Transverse colon (tissue), 4 donors: ENCODE results near the gene MRGPRD. TPM values are rescaled to one million over a fixed set of nuclear protein-coding genes. Genes with fewer than 3 reads are reported as not detected.
A peak's percentile ranks its signal among the peaks of the same experiment; 100 is the strongest.

Experiments
- DNase-seq: peaks from one replicate; pipeline ENCODE4 v3.0.0-alpha.2; 2019
- H3K27ac ChIP-seq, 4 donors: fragments of 200-600 bp; sonication (generic); 2 replicates each; pipeline ENCODE4 v1.5.1; 2016 to 2018; ENCODE audit warnings: inconsistent platforms in 4 of 4
- H3K27me3 ChIP-seq: fragments of 200-600 bp; sonication (generic); 2 replicates; pipeline ENCODE4 v1.5.1; 2017; ENCODE audit warnings: inconsistent platforms
- H3K36me3 ChIP-seq, 4 donors: fragments of 200-600 bp; sonication (generic); 2 replicates each; pipeline ENCODE4 v1.5.1; 2017 to 2019; ENCODE audit warnings: inconsistent platforms in 4 of 4
- H3K4me1 ChIP-seq, 4 donors: fragments of 200-600 bp; sonication (generic); 2 replicates each; pipeline ENCODE4 v1.5.1; 2017 to 2020; ENCODE audit warnings: inconsistent platforms in 4 of 4
- H3K4me3 ChIP-seq, 4 donors: fragments of 200-600 bp; sonication (generic); 1 replicate in 1 of 4; 2 replicates in 3 of 4; pipeline versions ENCODE4 v1.5.1 to v1.6.1; 2017 to 2019; ENCODE audit warnings: inconsistent platforms in 4 of 4
- H3K9me3 ChIP-seq, 2 donors: fragments of 200-600 bp; sonication (generic); 2 replicates each; pipeline ENCODE4 v1.5.1; 2017 to 2019; ENCODE audit warnings: inconsistent platforms in 2 of 2
- CTCF ChIP-seq, 5 experiments: fragments of 200-600 bp in 3 of 5; fragments of 450-650 bp in 2 of 5; sonication (generic) in 3 of 5; IDR thresholded peaks; 1 replicate in 2 of 5; 2 replicates in 3 of 5; pipeline ENCODE4 v1.5.1; 2016 to 2017; ENCODE audit warnings: antibody characterized with exemption in 5 of 5, inconsistent platforms in 3 of 5, mild to moderate bottlenecking in 2 of 5, moderate library complexity in 1 of 5
- EP300 ChIP-seq: sonication (generic); formaldehyde crosslinking; IDR thresholded peaks from one replicate; pipeline ENCODE4 v1.6.1; 2017; ENCODE audit warnings: antibody characterized with exemption, low read depth
- POLR2A ChIP-seq: fragments of 450-650 bp; IDR thresholded peaks from one replicate; pipeline ENCODE4 v1.6.1; 2016; ENCODE audit warnings: antibody characterized with exemption, mild to moderate bottlenecking, moderate library complexity
- POLR2AphosphoS5 ChIP-seq, 3 donors: sonication (generic); formaldehyde crosslinking; IDR thresholded peaks; one replicate each; pipeline ENCODE4 v1.6.1; 2016; ENCODE audit warnings: antibody characterized with exemption in 3 of 3
- WGBS, 2 donors: methylation state at CpG; one replicate each; pipeline ENCODE4 v1.1.5; 2018; ENCODE audit warnings: low coverage in 1 of 2; 5-methylcytosine and 5-hydroxymethylcytosine counted together
- in situ Hi-C, 4 donors: fragments of 200-750 bp; cut with MboI; loops; one replicate each; pipeline versions ENCODE4 v1.15.0 to v1.15.1; 2017; ENCODE audit warnings: low sequenced_read_pairs in 3 of 4, low pct_ligation_motif_present in 1 of 4, low pct_unique_long_range_greater_than_20kb in 1 of 4
- intact Hi-C: fragments of 100-400 bp; cut with DNase I; formaldehyde crosslinking; loops from one replicate; pipeline ENCODE4 v1.15.1; 2023; ENCODE audit warnings: low total_unique reads
- total RNA-seq, 4 donors: library from RNA; depleted of rRNA; stranded (reverse); fragments of >200 nt; gene quantifications; one replicate each; pipeline ENCODE4 v1.1.0, GENCODE V29; 2016

The MRGPRD gene
- total RNA-seq, 4 donors from 2014 or later = not detected

GRCh38 chr11:68955607-68955958 is 25.2 kb downstream of the MRGPRD start:
- Histone ChIP-seq H3K4me1 (peaks cover 6 to 17% (median 15%) of the 10 kb centered on the region in 4 donors), H3K36me3 (no peaks in the 10 kb centered on the region), H3K4me3 (no peak overlapping the region), H3K27me3 (no peaks in the 10 kb centered on the region), H3K27ac (peak overlapping the region; percentile 50 to 85 (median 73)), H3K9me3 (no peaks in the 10 kb centered on the region)
- 0% methylated on average over 2 of the region's 5 CpGs; no CpG with 5 or more reads in 1 of the 2 donors for WGBS, 2 donors
- no peak for TF ChIP-seq POLR2A
- TF ChIP-seq EP300 = no peak
- peak in 1 of 5 experiments; percentile 4 for TF ChIP-seq CTCF (IDR thresholded peaks at IDR 0.05)
- no peak for TF ChIP-seq POLR2AphosphoS5 (IDR thresholded peaks at IDR 0.05)
- intact Hi-C loops (no loop called here), in situ Hi-C loops (no loop called here)
- no peak for DNase-seq

GRCh38 chr11:68954836-68955606 is 25.8 kb downstream of the MRGPRD start:
- 36 to 67% methylated on average over 1 to 29 of the region's 30 CpGs for WGBS, 2 donors
- no peak for TF ChIP-seq POLR2A
- peak; percentile 36 to 63 (median 46) for TF ChIP-seq POLR2AphosphoS5 (IDR thresholded peaks at IDR 0.05)
- TF ChIP-seq CTCF (IDR thresholded peaks at IDR 0.05) = no peak
- TF ChIP-seq EP300 = no peak
- DNase-seq = peak; percentile 77
- Histone ChIP-seq H3K9me3 (no peaks in the 10 kb centered on the region), H3K36me3 (no peaks in the 10 kb centered on the region), H3K27me3 (no peaks in the 10 kb centered on the region), H3K4me3 (no peak overlapping the region), H3K4me1 (peaks cover 6 to 17% (median 15%) of the 10 kb centered on the region in 4 donors), H3K27ac (peak overlapping the region; percentile 50 to 85 (median 73))
- intact Hi-C loops = no loop called here
- in situ Hi-C loops = no loop called here

GRCh38 chr11:68950762-68951161 is 30.0 kb downstream of the MRGPRD start:
- no peak overlapping the region for H3K4me3 ChIP-seq
- 83% methylated on average over 9 of the region's 9 CpGs; no CpG with 5 or more reads in 1 of the 2 donors for WGBS, 2 donors
- H3K4me1 ChIP-seq = peaks cover 6 to 23% (median 13%) of the 10 kb centered on the region in 4 donors
- in situ Hi-C loops = no loop called here
- H3K36me3 ChIP-seq = no peaks in the 10 kb centered on the region
- no peaks in the 10 kb centered on the region for H3K9me3 ChIP-seq
- H3K27ac ChIP-seq = peak overlapping the region in 1 of 4 donors; percentile 4
- no peak for DNase-seq
- H3K27me3 ChIP-seq = no peaks in the 10 kb centered on the region
- intact Hi-C loops = no loop called here
- TF ChIP-seq EP300 = no peak
- TF ChIP-seq CTCF (IDR thresholded peaks at IDR 0.05) = no peak
- no peak for TF ChIP-seq POLR2AphosphoS5 (IDR thresholded peaks at IDR 0.05)
- no peak for TF ChIP-seq POLR2A

- in situ Hi-C loops (no loop called here), intact Hi-C loops (no loop called here)
- H3K9me3 ChIP-seq = no peaks in the 10 kb centered on the region
- peak overlapping the region in 2 of 4 donors; percentile 7 to 39 for H3K27ac ChIP-seq
- 60 to 78% methylated on average over 1 to 5 of the region's 5 CpGs for WGBS, 2 donors
- no peaks in the 10 kb centered on the region for H3K27me3 ChIP-seq
- TF ChIP-seq CTCF (IDR thresholded peaks at IDR 0.05) (peak in 2 of 5 experiments; percentile 8 to 14), EP300 (no peak), POLR2A (no peak), POLR2AphosphoS5 (IDR thresholded peaks at IDR 0.05) (no peak)
- no peak overlapping the region for H3K4me3 ChIP-seq
- no peak for DNase-seq
- H3K4me1 ChIP-seq = peaks cover 3 to 21% (median 10%) of the 10 kb centered on the region in 4 donors
- H3K36me3 ChIP-seq = no peaks in the 10 kb centered on the region
Observed at GRCh38 chr11:68950270-68950669, 30.5 kb downstream of the MRGPRD start.
